GM18951 (cell line): ENCODE measurements around the gene TMEM117.

ENCODE experiments used
- POLR2A ChIP-seq: IDR thresholded peaks from 4 replicates; pipeline ENCODE4 v1.6.1; 2011; ENCODE audit warnings: mild to moderate bottlenecking; ENCODE audit not compliant: insufficient read length, insufficient read depth; ENCODE audit errors: extremely low read depth
- in situ Hi-C: fragments of 300-500 bp; cut with MboI; formaldehyde crosslinking; loops from one replicate; pipeline ENCODE4 v1.12.0; 2022; ENCODE audit warnings: low sequenced_read_pairs, mixed read lengths, inconsistent platforms; ENCODE audit not compliant: unreplicated experiment

TMEM117 gene

GRCh38 chr12:44118946-44119345 lies 283.1 kb downstream of the TMEM117 start:
- TF ChIP-seq POLR2A: no peak
- in situ Hi-C loops: no loop called here

DNA sequence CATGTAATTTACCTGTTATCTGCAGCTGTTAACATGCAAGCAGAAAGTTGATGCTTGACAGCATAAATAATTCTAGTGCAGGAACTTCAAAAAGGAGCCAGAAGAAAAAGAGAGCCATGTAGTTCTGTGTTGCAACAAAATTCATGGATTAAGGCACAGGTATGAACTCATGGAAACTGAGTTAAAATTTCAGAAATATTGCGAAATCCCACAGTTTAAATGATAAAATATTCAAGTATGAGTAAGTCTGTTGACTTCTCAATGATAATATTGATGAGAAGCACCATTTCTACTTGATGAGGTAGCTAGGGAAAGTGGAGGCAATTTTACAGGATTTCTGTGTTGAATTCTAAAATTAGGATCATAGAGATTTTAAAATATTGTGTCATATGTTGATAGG lies 290.9 kb downstream of the TMEM117 start:
- in situ Hi-C loops: no loop called here
- no peak for TF ChIP-seq POLR2A

- in situ Hi-C loops: no loop called here
Measured at GRCh38 chr12:44127966-44128710, 292.3 kb downstream of the TMEM117 start.

DNA sequence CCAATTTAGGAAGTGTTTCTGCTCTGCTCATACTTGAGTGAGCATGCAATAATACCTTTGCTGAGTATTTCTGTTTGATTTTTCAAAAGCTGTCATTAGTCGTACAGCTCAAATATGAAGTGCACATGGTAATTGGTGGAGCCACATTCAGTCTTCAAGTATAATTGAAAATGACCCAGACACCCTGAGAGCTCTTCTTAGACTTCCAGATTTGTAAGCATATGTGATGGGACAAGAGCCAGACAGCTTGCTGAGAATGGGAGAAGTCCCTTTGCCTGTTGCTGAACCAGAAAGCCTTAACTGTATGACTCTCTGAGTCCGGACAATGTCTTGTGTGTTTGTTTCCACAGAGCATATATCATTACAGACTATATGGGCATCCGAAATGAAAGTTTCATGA lies 307.3 kb downstream of the TMEM117 start:
- in situ Hi-C loops: no loop called here
- no peak for TF ChIP-seq POLR2A

More at GRCh38 chr12:44127966-44128710, 292.3 kb downstream of the TMEM117 start:
- TF ChIP-seq POLR2A: no peak

- no peak for TF ChIP-seq POLR2A
- in situ Hi-C loops: no loop called here
Measured at GRCh38 chr12:44148936-44149335, 313.1 kb downstream of the TMEM117 start.

DNA sequence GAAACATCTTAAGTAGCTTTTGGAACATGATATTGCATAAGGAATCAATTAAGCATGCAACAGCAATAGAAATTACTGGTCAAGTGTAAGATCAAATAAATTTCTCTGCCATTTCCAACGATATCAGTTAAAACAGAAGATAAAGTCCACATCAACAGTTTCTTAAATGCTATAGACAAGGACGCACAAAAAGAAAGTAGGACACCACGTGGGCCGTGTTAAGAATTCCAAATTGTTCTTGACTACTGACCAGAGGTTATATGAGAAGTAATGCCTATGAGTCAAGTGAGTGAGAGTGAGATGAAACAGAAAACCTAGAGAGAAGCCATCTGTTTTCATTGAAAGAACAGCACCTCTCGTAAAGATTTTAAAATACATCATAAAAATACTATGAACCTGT lies 318.2 kb downstream of the TMEM117 start:
- in situ Hi-C loops: no loop called here

DNA sequence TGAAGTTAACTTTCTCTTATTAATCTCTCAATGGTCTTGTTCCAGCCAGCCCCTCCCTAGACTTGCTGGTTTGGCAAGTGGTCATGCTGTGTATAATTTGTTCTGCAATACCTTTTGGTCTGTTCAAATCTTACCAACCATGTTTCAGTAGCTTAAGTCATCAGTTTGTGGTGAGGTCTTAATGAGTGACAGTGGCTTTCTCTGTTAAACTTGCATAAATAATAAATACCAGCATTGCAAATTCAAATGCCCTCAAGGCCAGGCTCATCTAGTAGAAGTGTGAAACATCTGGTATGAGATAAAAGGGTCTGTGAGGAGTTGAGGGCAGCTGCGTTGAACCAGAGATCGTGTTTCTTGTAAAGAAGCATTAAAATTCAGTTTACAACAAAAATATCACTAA lies 319.5 kb downstream of the TMEM117 start:
- in situ Hi-C loops: no loop called here
- TF ChIP-seq POLR2A: no peak

More for the DNA sequence above, 318.2 kb downstream of the TMEM117 start:
- no peak for TF ChIP-seq POLR2A

DNA sequence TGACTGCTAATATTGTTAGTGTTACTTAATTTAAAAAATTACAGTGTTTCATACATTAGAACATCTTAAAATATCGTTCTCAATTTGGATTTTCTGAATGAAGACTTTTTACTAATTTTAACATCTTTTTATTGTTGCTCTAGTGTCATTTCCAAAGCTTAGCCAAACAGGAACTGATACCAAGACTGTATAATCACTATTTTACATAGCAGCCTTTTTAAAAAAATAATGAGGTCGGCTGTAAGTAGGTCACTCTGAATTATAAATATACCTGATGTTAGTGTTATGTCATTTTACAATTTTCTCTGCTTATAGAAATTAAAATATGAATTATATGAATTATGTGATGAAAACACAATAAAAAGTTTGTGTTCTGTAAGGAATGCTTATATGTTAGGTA lies 321.5 kb downstream of the TMEM117 start:
- in situ Hi-C loops: no loop called here
- TF ChIP-seq POLR2A: no peak

GRCh38 chr12:44158746-44159145 lies 322.9 kb downstream of the TMEM117 start:
- no peak for TF ChIP-seq POLR2A
- in situ Hi-C loops: no loop called here

DNA sequence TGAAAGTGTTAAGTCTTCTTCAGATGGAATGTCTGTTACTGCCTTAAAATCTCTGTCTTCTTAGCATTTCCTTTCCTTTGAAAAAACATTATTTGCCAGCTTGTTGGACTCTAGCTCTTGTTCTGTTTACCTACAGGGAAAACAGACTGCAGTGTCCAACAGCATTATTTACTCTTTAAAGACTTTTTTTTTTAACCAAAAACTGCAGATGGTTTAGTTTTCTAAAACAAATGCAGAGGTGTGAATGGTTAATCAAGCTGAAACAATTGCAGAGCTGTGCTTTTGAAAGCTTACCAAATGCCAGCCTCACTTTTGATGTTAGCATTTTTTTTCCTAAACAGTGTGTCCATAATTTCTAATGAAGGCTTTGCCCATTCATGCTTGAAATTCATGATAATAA lies 323.3 kb downstream of the TMEM117 start:
- TF ChIP-seq POLR2A: no peak
- in situ Hi-C loops: no loop called here

- in situ Hi-C loops: no loop called here
- TF ChIP-seq POLR2A: no peak
Measured at GRCh38 chr12:44159862-44160261, 324.0 kb downstream of the TMEM117 start.

- in situ Hi-C loops: no loop called here
- no peak for TF ChIP-seq POLR2A
Measured at GRCh38 chr12:44162961-44163360, 327.1 kb downstream of the TMEM117 start.

DNA sequence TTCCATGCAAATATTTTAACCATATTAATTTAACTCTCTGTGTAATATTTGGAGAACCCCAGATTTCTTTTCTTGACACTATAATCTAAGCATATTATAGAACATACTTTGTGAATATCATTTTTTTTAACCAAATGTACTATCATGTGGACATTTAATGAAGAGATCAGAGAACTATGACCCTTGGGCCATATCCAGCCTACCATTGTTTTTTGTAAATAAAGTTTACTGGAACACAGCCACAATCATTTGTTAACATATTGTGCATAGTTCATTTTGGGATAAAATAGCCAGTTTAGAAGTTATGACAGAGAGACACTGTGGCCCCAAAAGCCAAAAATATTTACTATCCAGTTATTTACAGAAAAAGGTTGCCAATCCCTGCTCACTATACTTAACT lies 338.2 kb downstream of the TMEM117 start:
- no peak for TF ChIP-seq POLR2A
- in situ Hi-C loops: no loop called here

- in situ Hi-C loops: no loop called here
- no peak for TF ChIP-seq POLR2A
Measured at GRCh38 chr12:44184499-44185206, 348.8 kb downstream of the TMEM117 start.
